Adipocyte (in vitro differentiated cells): ENCODE data around the gene MFNG.

ENCODE experiments used
- DNase-seq: peaks from one replicate; pipeline ENCODE4 v3.0.0-alpha.2; 2015; ENCODE audit warnings: low read depth
- H3K27me3 ChIP-seq: replicated peaks from 2 replicates; pipeline ENCODE4 v1.7.0; 2013; ENCODE audit warnings: mild to moderate bottlenecking, low read length, moderate library complexity; ENCODE audit not compliant: control insufficient read depth, insufficient read depth
- H3K36me3 ChIP-seq: 2 replicates; pipeline ENCODE4 v1.7.0; 2013; ENCODE audit warnings: low read length, mild to moderate bottlenecking, moderate library complexity; ENCODE audit not compliant: control insufficient read depth, insufficient read depth, severe bottlenecking
- H3K4me1 ChIP-seq: 2 replicates; pipeline ENCODE4 v1.7.0; 2013; ENCODE audit warnings: mild to moderate bottlenecking, low read length, moderate library complexity; ENCODE audit not compliant: control insufficient read depth, insufficient read depth
- H3K4me3 ChIP-seq: 2 replicates; pipeline ENCODE4 v1.7.0; 2013; ENCODE audit warnings: mild to moderate bottlenecking, low read length, moderate library complexity
- H3K9ac ChIP-seq: 2 replicates; pipeline ENCODE4 v1.7.0; 2013; ENCODE audit warnings: mild to moderate bottlenecking, low read length, moderate library complexity
- H3K9me3 ChIP-seq: 2 replicates; pipeline ENCODE4 v1.7.0; 2013; ENCODE audit warnings: mild to moderate bottlenecking, low read length, moderate library complexity; ENCODE audit not compliant: control insufficient read depth

MFNG gene

GRCh38 chr22:37510091-37510490 is 23.9 kb upstream of the MFNG start:
- DNase-seq = no peak
- Histone ChIP-seq H3K27me3 (no peaks in the 10 kb centered on the region), H3K4me3 (no peak overlapping the region), H3K4me1 (peaks cover 27% of the 10 kb centered on the region), H3K9me3 (no peaks in the 10 kb centered on the region), H3K9ac (no peak overlapping the region), H3K36me3 (no peaks in the 10 kb centered on the region)

- H3K9me3 ChIP-seq = no peaks in the 10 kb centered on the region
- peaks cover 27% of the 10 kb centered on the region for H3K4me1 ChIP-seq
- H3K4me3 ChIP-seq = no peak overlapping the region
- no peak for DNase-seq
- H3K36me3 ChIP-seq = peaks cover 4% of the 10 kb centered on the region
- no peaks in the 10 kb centered on the region for H3K27me3 ChIP-seq
- no peak overlapping the region for H3K9ac ChIP-seq
These were observed 23.1 kb upstream of the MFNG start for GRCh38 chr22:37509059-37509860.

- DNase-seq = no peak
- no peak overlapping the region for H3K4me3 ChIP-seq
- peaks cover 27% of the 10 kb centered on the region for H3K4me1 ChIP-seq
- H3K9me3 ChIP-seq = no peaks in the 10 kb centered on the region
- peaks cover 4% of the 10 kb centered on the region for H3K36me3 ChIP-seq
- no peak overlapping the region for H3K9ac ChIP-seq
- H3K27me3 ChIP-seq = no peaks in the 10 kb centered on the region
These were observed 22.3 kb upstream of the MFNG start for GRCh38 chr22:37508431-37508992.

- Histone ChIP-seq H3K36me3 (peaks cover 4% of the 10 kb centered on the region), H3K4me1 (peaks cover 23% of the 10 kb centered on the region), H3K9ac (no peak overlapping the region), H3K9me3 (no peaks in the 10 kb centered on the region), H3K27me3 (no peaks in the 10 kb centered on the region), H3K4me3 (no peak overlapping the region)
- DNase-seq = no peak
These were observed 21.5 kb upstream of the MFNG start for GRCh38 chr22:37507731-37508130.

GRCh38 chr22:37505989-37506388 is 19.8 kb upstream of the MFNG start:
- no peak overlapping the region for H3K9ac ChIP-seq
- no peaks in the 10 kb centered on the region for H3K27me3 ChIP-seq
- H3K4me3 ChIP-seq = no peak overlapping the region
- peaks cover 4% of the 10 kb centered on the region for H3K36me3 ChIP-seq
- H3K9me3 ChIP-seq = no peaks in the 10 kb centered on the region
- H3K4me1 ChIP-seq = peaks cover 24% of the 10 kb centered on the region
- DNase-seq = no peak

GRCh38 chr22:37505565-37505964 is 19.4 kb upstream of the MFNG start:
- Histone ChIP-seq H3K4me3 (no peak overlapping the region), H3K27me3 (no peaks in the 10 kb centered on the region), H3K36me3 (peaks cover 4% of the 10 kb centered on the region), H3K4me1 (peaks cover 24% of the 10 kb centered on the region), H3K9ac (no peak overlapping the region), H3K9me3 (no peaks in the 10 kb centered on the region)
- DNase-seq = no peak

GRCh38 chr22:37504964-37505363 is 18.8 kb upstream of the MFNG start:
- Histone ChIP-seq H3K9ac (no peak overlapping the region), H3K9me3 (no peaks in the 10 kb centered on the region), H3K4me1 (peaks cover 24% of the 10 kb centered on the region), H3K27me3 (no peaks in the 10 kb centered on the region), H3K4me3 (no peak overlapping the region), H3K36me3 (peaks cover 4% of the 10 kb centered on the region)
- DNase-seq = no peak

- no peak overlapping the region for H3K9ac ChIP-seq
- DNase-seq = no peak
- no peaks in the 10 kb centered on the region for H3K9me3 ChIP-seq
- peaks cover 4% of the 10 kb centered on the region for H3K36me3 ChIP-seq
- peaks cover 18% of the 10 kb centered on the region for H3K4me1 ChIP-seq
- no peak overlapping the region for H3K4me3 ChIP-seq
- no peaks in the 10 kb centered on the region for H3K27me3 ChIP-seq
These were observed 17.7 kb upstream of the MFNG start for GRCh38 chr22:37503850-37504249.

GRCh38 chr22:37503183-37503683 is 17.0 kb upstream of the MFNG start:
- no peak for DNase-seq
- Histone ChIP-seq H3K9me3 (no peaks in the 10 kb centered on the region), H3K36me3 (peaks cover 4% of the 10 kb centered on the region), H3K9ac (no peak overlapping the region), H3K4me1 (peaks cover 13% of the 10 kb centered on the region), H3K4me3 (no peak overlapping the region), H3K27me3 (no peaks in the 10 kb centered on the region)

- no peak overlapping the region for H3K9ac ChIP-seq
- no peaks in the 10 kb centered on the region for H3K9me3 ChIP-seq
- no peak overlapping the region for H3K4me3 ChIP-seq
- no peaks in the 10 kb centered on the region for H3K27me3 ChIP-seq
- peaks cover 13% of the 10 kb centered on the region for H3K4me1 ChIP-seq
- DNase-seq = no peak
- H3K36me3 ChIP-seq = peaks cover 4% of the 10 kb centered on the region
These were observed 16.4 kb upstream of the MFNG start for GRCh38 chr22:37502342-37503182.
